CD4-positive, alpha-beta T cell (primary cell): Measurements from ENCODE around the gene GBP7. TPM values are rescaled to one million over a fixed set of nuclear protein-coding genes. Genes with fewer than 3 reads are reported as not detected.

Source experiments
- ATAC-seq: fragments of 200-7000 bp; cut with Tn5 transposase; one replicate; pipeline ENCODE4 v1.10.0; 2022; ENCODE audit warnings: mild to moderate bottlenecking; ENCODE audit not compliant: poor library complexity
- CTCF ChIA-PET: fragments of 350-600 bp; sonication (Branson Sonifier 250); formaldehyde crosslinking; loops from one replicate; lab custom pipeline; 2021; ENCODE audit warnings: antibody characterized with exemption, inconsistent platforms; lab: Charles Lee
- POLR2A ChIA-PET: fragments of 350-600 bp; sonication (Branson Sonifier 250); formaldehyde crosslinking; loops from one replicate; lab custom pipeline; 2021; ENCODE audit warnings: antibody characterized with exemption, inconsistent platforms; lab: Charles Lee
- DNase-seq, 14 experiments: peaks; one replicate each; pipeline ENCODE4 v3.0.0-alpha.2; 2013 to 2020; ENCODE audit warnings: mixed read lengths in 2 of 14
- H3K27ac ChIP-seq, 2 donors: one replicate each; pipeline versions ENCODE4 v1.5.1 to v1.7.0; 2013; ENCODE audit warnings: low read length in 2 of 2, low read depth in 1 of 2, mild to moderate bottlenecking in 1 of 2
- H3K27me3 ChIP-seq, 2 experiments: 1 replicate in 1 of 2; 2 replicates in 1 of 2; pipeline versions ENCODE4 v1.6.1 to v1.7.0; 2013; ENCODE audit warnings: low read length in 2 of 2, control low read depth in 1 of 2, mild to moderate bottlenecking in 1 of 2, moderate library complexity in 1 of 2; ENCODE audit not compliant: insufficient read depth in 2 of 2, control insufficient read depth in 1 of 2
- H3K36me3 ChIP-seq: one replicate; pipeline ENCODE4 v1.6.1; 2013; ENCODE audit warnings: low read length, control low read depth; ENCODE audit not compliant: insufficient read depth
- H3K4me1 ChIP-seq: one replicate; pipeline ENCODE4 v1.6.1; 2013; ENCODE audit warnings: low read length, control low read depth; ENCODE audit not compliant: insufficient read depth
- H3K4me3 ChIP-seq: one replicate; pipeline ENCODE4 v1.5.1; 2013; ENCODE audit warnings: mild to moderate bottlenecking, low read length, moderate library complexity
- H3K9me3 ChIP-seq, 2 experiments: 1 replicate in 1 of 2; 2 replicates in 1 of 2; pipeline versions ENCODE4 v1.6.1 to v1.7.0; 2013; ENCODE audit warnings: low read length in 2 of 2, mild to moderate bottlenecking in 2 of 2, control low read depth in 1 of 2, moderate library complexity in 1 of 2; ENCODE audit not compliant: control insufficient read depth in 1 of 2, insufficient read depth in 1 of 2
- H3K27ac Mint-ChIP-seq: one replicate; pipeline ENCODE4 v1.8.0; 2020; ENCODE audit warnings: mixed read lengths
- H3K27me3 Mint-ChIP-seq: one replicate; pipeline ENCODE4 v1.8.0; 2021; ENCODE audit warnings: mixed read lengths
- H3K36me3 Mint-ChIP-seq: one replicate; pipeline ENCODE4 v1.8.0; 2021; ENCODE audit warnings: low read depth, mixed read lengths
- H3K4me1 Mint-ChIP-seq: one replicate; pipeline ENCODE4 v1.8.0; 2021; ENCODE audit warnings: low read depth, mixed read lengths
- H3K4me3 Mint-ChIP-seq: one replicate; pipeline ENCODE4 v1.8.0; 2020; ENCODE audit warnings: mild to moderate bottlenecking, mixed read lengths
- H3K9me3 Mint-ChIP-seq: one replicate; pipeline ENCODE4 v1.8.0; 2020; ENCODE audit warnings: mixed read lengths
- CTCF ChIP-seq: fragments of 200-600 bp; IDR thresholded peaks from one replicate; pipeline ENCODE4 v1.8.0; 2022; ENCODE audit warnings: antibody characterized with exemption, mild to moderate bottlenecking
- intact Hi-C, 2 experiments: fragments of 100-400 bp; cut with DNase I in 1 of 2; cut with micrococcal nuclease in 1 of 2; formaldehyde crosslinking; loops; one replicate each; pipeline versions ENCODE4 v1.15.1 to v1.9.0; 2023 to 2025; cut with DNase I, micrococcal nuclease
- total RNA-seq, 174 experiments: library from RNA in 2 of 174; stranded (reverse) in 2 of 174; gene quantifications; one replicate each; pipeline ENCODE4 v1.2.3 and lab custom pipeline; 2021 to 2026

The GBP7 gene
- total RNA-seq, 2 experiments from 2014 or later, result not detected

GRCh38 chr1:89088572-89088971, 87.2 kb downstream of the GBP7 start:
- ChIA-PET POLR2A (no interaction called here), CTCF (no interaction called here)
- intact Hi-C loops, result loop anchor here in 1 of 2 experiments (1.0 kb wide), 1 partner anchor 366 kb away; no protein-coding TSS in a partner anchor
- Mint-ChIP-seq H3K4me1 (no peaks in the 10 kb centered on the region), H3K4me3 (no peak overlapping the region), H3K27me3 (peaks cover 4% of the 10 kb centered on the region), H3K36me3 (no peaks in the 10 kb centered on the region), H3K9me3 (no peaks in the 10 kb centered on the region), H3K27ac (no peak overlapping the region)
- H3K4me1 ChIP-seq, result no peaks in the 10 kb centered on the region
- DNase-seq (no peak), ATAC-seq (no peak)
- no peak for TF ChIP-seq CTCF
- no peaks in the 10 kb centered on the region for H3K27me3 ChIP-seq
- no peak overlapping the region for H3K27ac ChIP-seq
- no peak overlapping the region for H3K4me3 ChIP-seq
- H3K36me3 ChIP-seq, result no peaks in the 10 kb centered on the region
- H3K9me3 ChIP-seq, result no peaks in the 10 kb centered on the region

GRCh38 chr1:89087241-89087640, 88.6 kb downstream of the GBP7 start:
- Mint-ChIP-seq H3K4me1 (no peaks in the 10 kb centered on the region), H3K27me3 (peaks cover 4% of the 10 kb centered on the region), H3K9me3 (no peaks in the 10 kb centered on the region), H3K36me3 (no peaks in the 10 kb centered on the region), H3K4me3 (no peak overlapping the region), H3K27ac (no peak overlapping the region)
- Histone ChIP-seq H3K4me3 (no peak overlapping the region), H3K27me3 (no peaks in the 10 kb centered on the region), H3K36me3 (no peaks in the 10 kb centered on the region), H3K4me1 (no peaks in the 10 kb centered on the region), H3K27ac (no peak overlapping the region), H3K9me3 (no peaks in the 10 kb centered on the region)
- intact Hi-C loops, result no loop called here
- ATAC-seq, result no peak
- ChIA-PET POLR2A (no interaction called here), CTCF (interaction anchor here (0.6 to 1.1 kb wide), 2 partner anchors 9 to 208 kb away, joined by 3 read pairs; no protein-coding TSS in a partner anchor)
- no peak for TF ChIP-seq CTCF
- no peak for DNase-seq

GRCh38 chr1:89085781-89086180, 90.0 kb downstream of the GBP7 start:
- Mint-ChIP-seq H3K9me3 (no peaks in the 10 kb centered on the region), H3K4me3 (no peak overlapping the region), H3K36me3 (no peaks in the 10 kb centered on the region), H3K27ac (no peak overlapping the region), H3K27me3 (no peaks in the 10 kb centered on the region), H3K4me1 (no peaks in the 10 kb centered on the region)
- peak; percentile 77 for ATAC-seq
- Histone ChIP-seq H3K4me3 (no peak overlapping the region), H3K4me1 (no peaks in the 10 kb centered on the region), H3K9me3 (no peaks in the 10 kb centered on the region), H3K27ac (no peak overlapping the region), H3K27me3 (no peaks in the 10 kb centered on the region), H3K36me3 (no peaks in the 10 kb centered on the region)
- ChIA-PET CTCF (interaction anchor here (0.5 to 2.2 kb wide), 43 partner anchors 11 to 573 kb away, joined by 3 to 23 read pairs (median 4); partner anchors contain the start of genes GBP1, GBP2, GBP3 and GBP4), POLR2A (interaction anchor here (0.6 to 2.2 kb wide), 12 partner anchors 21 to 373 kb away, joined by 3 to 9 read pairs (median 4); partner anchors contain the start of genes GBP1, GBP2 and GBP5)
- peak; percentile 85 for TF ChIP-seq CTCF
- DNase-seq, result peak in 9 of 14 experiments; percentile 13 to 79 (median 48)
- intact Hi-C loops, result loop anchor here (1.0 to 2.0 kb wide), 4 partner anchors 87 to 370 kb away; no protein-coding TSS in a partner anchor

Other genes with a start within 250 kb of the GBP7 start
- gene KYAT3, start 183.4 kb downstream of the GBP7 start, total RNA-seq, result 10 to 100 TPM; 13.4 to 13.9 TPM
- gene RBMXL1, start 183.4 kb downstream of the GBP7 start, total RNA-seq, result 10 to 100 TPM; 17.8 to 21.3 TPM
- gene GBP3, start 153.1 kb downstream of the GBP7 start, total RNA-seq, result 10 to 100 TPM; 17.5 to 20.7 TPM
- 10 to 100 TPM; 15.5 to 16.5 TPM for gene GBP1, start 110.8 kb downstream of the GBP7 start, total RNA-seq
- 10 to 100 TPM; 87.6 to 91.8 TPM for gene GBP2, start 49.9 kb downstream of the GBP7 start, total RNA-seq
- 10 to 100 TPM; 11.3 to 11.7 TPM for gene GBP4, start 22.9 kb upstream of the GBP7 start, total RNA-seq
- 10 to 100 TPM; 51.4 to 52.9 TPM for gene GBP5, start 96.9 kb upstream of the GBP7 start, total RNA-seq
- gene GBP6, start 188.1 kb upstream of the GBP7 start, total RNA-seq, result under 1 TPM in 1 of 2 experiments, not detected in 1; 0.08 TPM